Lung (tissue), 12 donors: ENCODE data around the gene SFTPB. TPM values are rescaled to one million over a fixed set of nuclear protein-coding genes. Genes with fewer than 3 reads are reported as not detected.

ENCODE experiments used
- ATAC-seq: fragments of 200-7000 bp; cut with Tn5 transposase; one replicate; pipeline ENCODE4 v1.9.1; 2020; ENCODE audit warnings: moderate number of reproducible peaks; ENCODE audit not compliant: insufficient read depth, low FRiP score
- DNase-seq, 3 donors: peaks; one replicate each; pipeline ENCODE4 v3.0.0-alpha.2; 2013 to 2017
- H3K27ac ChIP-seq, 2 donors: one replicate each; pipeline ENCODE4 v1.5.1; 2013; ENCODE audit warnings: mild to moderate bottlenecking in 2 of 2, moderate library complexity in 2 of 2, control low read depth in 1 of 2, inconsistent platforms in 1 of 2, low read depth in 1 of 2, low read length in 1 of 2
- H3K27me3 ChIP-seq, 3 donors: one replicate each; pipeline ENCODE4 v1.5.1; 2013; ENCODE audit warnings: low read length in 2 of 3; ENCODE audit not compliant: control insufficient read depth in 3 of 3, insufficient read depth in 3 of 3
- H3K36me3 ChIP-seq, 4 donors: one replicate each; pipeline ENCODE4 v1.5.1; 2013; ENCODE audit warnings: low read length in 4 of 4, mild to moderate bottlenecking in 1 of 4, moderate library complexity in 1 of 4; ENCODE audit not compliant: control insufficient read depth in 4 of 4, insufficient read depth in 4 of 4
- H3K4me1 ChIP-seq, 5 donors: one replicate each; pipeline ENCODE4 v1.5.1; 2013; ENCODE audit warnings: low read length in 5 of 5, mild to moderate bottlenecking in 2 of 5, moderate library complexity in 1 of 5; ENCODE audit not compliant: control insufficient read depth in 5 of 5, insufficient read depth in 5 of 5
- H3K4me3 ChIP-seq: one replicate; pipeline ENCODE4 v1.5.1; 2013; ENCODE audit warnings: mild to moderate bottlenecking, control low read depth, moderate library complexity
- H3K9ac ChIP-seq, 2 donors: one replicate each; pipeline ENCODE4 v1.5.1; 2013; ENCODE audit warnings: low read length in 2 of 2, control low read depth in 1 of 2; ENCODE audit not compliant: insufficient read depth in 1 of 2
- H3K9me3 ChIP-seq, 4 donors: one replicate each; pipeline ENCODE4 v1.5.1; 2013; ENCODE audit warnings: low read length in 3 of 4, mild to moderate bottlenecking in 1 of 4, moderate library complexity in 1 of 4; ENCODE audit not compliant: control insufficient read depth in 4 of 4, insufficient read depth in 3 of 4
- WGBS, 2 donors: extraction: QIAGEN DNeasy Blood & Tissue Kit; methylation state at CpG; one replicate each; pipeline ENCODE4 v1.1.7; 2013; 5-methylcytosine and 5-hydroxymethylcytosine counted together
- polyA plus RNA-seq, 2 donors: library from polyadenylated mRNA; stranded (reverse); fragments of 200-250 nt; gene quantifications; one replicate each; pipeline ENCODE4 v1.2.1, GENCODE V29; 2013
- total RNA-seq, 2 donors: library from RNA; depleted of rRNA in 1 of 2; stranded (reverse); fragments of >200 nt in 1 of 2; gene quantifications; one replicate each; pipeline ENCODE4 v1.2.1, GENCODE V29; 2014 to 2021
- TF ChIP-seq, protein P1 (sequence below): IDR thresholded peaks from 2 replicates; pipeline ENCODE4 v1.5.1; 2012; ENCODE audit warnings: mild to moderate bottlenecking; ENCODE audit errors: control extremely low read depth, extremely low read depth
- donor health status: control.
- donor health status: control.
- donor health status: Bipolar disorder and iron deficiency.
- donor health status: healthy.
- donor health status: DM: yes; HTN: yes; CAD: no.

SFTPB gene
- total and polyA plus RNA-seq, 4 donors: 6,615 to 19,115 (median 13,690) TPM

DNA sequence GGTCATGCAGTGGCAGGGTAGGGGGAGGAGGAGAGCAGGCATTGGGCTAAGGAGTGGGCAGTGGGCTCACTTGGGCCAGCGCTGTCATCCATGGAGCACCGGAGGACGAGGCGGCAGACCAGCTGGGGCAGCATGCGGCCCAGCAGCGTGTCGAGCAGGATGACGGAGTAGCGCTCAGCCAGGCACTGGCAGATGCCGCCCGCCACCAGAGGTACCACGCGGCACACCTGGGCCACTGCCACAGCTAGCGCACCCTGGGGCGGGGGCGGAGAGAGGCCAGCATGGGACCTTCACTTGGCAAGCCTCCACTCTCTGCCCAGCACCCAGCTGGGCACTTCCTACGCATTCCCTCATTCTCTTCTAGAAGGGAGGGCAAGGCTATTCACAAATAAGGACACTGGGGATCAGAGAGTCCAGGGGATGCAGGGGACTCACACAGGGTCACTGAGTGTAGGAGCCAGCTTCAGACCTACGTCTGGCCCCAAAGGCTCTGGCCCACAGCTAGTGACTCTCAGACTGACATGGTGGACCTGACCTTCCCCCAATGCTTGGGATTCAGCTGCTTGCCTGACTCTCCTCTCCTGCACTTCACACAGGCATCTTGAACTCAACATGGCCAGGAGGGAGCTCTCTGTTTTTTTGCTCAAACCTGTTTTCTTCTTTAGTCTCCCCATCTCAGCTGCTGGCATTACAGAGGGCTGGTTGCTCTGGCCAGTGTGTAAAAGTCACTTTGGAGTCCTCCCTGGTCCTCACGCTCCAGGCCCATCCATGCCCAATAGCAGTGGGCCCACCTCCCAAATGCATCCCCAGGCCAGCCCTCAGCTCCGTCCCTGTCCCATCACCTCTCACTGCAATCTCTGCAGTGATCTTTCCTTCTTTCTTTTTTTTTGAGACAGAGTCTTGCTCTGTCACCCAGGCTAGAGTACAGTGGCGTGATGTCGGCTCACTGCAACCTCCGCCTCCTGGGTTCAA lies 4.1 kb downstream of the SFTPB start:
- DNase-seq (no peak), ATAC-seq (no peak)
- H3K9me3 ChIP-seq: no peaks in the 10 kb centered on the region
- TF ChIP-seq, protein P1, sequence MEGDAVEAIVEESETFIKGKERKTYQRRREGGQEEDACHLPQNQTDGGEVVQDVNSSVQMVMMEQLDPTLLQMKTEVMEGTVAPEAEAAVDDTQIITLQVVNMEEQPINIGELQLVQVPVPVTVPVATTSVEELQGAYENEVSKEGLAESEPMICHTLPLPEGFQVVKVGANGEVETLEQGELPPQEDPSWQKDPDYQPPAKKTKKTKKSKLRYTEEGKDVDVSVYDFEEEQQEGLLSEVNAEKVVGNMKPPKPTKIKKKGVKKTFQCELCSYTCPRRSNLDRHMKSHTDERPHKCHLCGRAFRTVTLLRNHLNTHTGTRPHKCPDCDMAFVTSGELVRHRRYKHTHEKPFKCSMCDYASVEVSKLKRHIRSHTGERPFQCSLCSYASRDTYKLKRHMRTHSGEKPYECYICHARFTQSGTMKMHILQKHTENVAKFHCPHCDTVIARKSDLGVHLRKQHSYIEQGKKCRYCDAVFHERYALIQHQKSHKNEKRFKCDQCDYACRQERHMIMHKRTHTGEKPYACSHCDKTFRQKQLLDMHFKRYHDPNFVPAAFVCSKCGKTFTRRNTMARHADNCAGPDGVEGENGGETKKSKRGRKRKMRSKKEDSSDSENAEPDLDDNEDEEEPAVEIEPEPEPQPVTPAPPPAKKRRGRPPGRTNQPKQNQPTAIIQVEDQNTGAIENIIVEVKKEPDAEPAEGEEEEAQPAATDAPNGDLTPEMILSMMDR: no peak
- peak overlapping the region; percentile 46 for H3K4me3 ChIP-seq
- peaks cover 0 to 16% (median 0%) of the 10 kb centered on the region in 5 donors for H3K4me1 ChIP-seq
- H3K27ac ChIP-seq: peak overlapping the region in 1 of 2 donors; percentile 91
- 82 to 86% methylated on average over 23 of the region's 23 CpGs for WGBS, 2 donors
- H3K9ac ChIP-seq: no peak overlapping the region
- no peaks in the 10 kb centered on the region for H3K27me3 ChIP-seq
- H3K36me3 ChIP-seq: peaks cover 0 to 23% (median 2%) of the 10 kb centered on the region in 4 donors

DNA sequence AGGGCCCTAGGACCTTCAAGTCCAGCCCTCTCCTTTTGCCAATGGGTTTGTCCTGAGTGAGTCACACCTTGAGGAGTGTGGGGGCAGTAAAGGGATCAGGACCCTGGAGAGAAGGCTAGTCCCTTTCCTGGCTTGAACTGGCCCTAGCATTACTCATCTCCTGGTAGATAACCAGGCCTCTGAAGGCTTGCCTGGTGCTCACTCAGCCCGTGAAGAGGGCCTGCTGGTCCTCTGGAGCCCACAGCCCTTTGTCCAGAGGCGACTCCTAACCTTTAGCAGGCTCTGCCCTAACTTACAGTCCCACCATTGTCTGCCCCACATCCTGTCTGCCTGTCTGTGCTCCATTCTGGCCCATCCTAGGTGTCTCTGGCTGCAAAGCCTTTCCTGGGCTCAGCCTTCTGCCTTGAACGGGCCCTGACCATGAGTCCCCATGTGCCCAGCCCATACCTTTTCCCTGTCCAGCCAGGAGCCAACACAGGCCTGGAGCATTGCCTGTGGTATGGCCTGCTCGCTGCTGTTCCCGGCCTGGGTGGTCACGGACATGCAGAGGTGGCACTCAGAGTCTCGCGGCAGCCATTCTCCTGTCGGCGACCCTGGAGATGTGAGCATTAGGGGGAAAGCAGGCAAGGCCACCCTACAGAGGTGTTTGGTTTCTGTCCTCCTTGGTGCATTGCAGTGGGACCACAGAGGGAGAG lies 5.0 kb downstream of the SFTPB start:
- Histone ChIP-seq H3K9ac (no peak overlapping the region), H3K9me3 (no peaks in the 10 kb centered on the region), H3K4me3 (peak overlapping the region; percentile 46), H3K36me3 (peaks cover 0 to 25% (median 2%) of the 10 kb centered on the region in 4 donors), H3K27me3 (no peaks in the 10 kb centered on the region), H3K27ac (peak overlapping the region in 1 of 2 donors; percentile 91), H3K4me1 (peaks cover 0 to 17% (median 0%) of the 10 kb centered on the region in 5 donors)
- DNase-seq (no peak), ATAC-seq (peak; percentile 1)
- WGBS, 2 donors: 67 to 91% methylated on average over 10 of the region's 10 CpGs
- TF ChIP-seq, protein P1: no peak

DNA sequence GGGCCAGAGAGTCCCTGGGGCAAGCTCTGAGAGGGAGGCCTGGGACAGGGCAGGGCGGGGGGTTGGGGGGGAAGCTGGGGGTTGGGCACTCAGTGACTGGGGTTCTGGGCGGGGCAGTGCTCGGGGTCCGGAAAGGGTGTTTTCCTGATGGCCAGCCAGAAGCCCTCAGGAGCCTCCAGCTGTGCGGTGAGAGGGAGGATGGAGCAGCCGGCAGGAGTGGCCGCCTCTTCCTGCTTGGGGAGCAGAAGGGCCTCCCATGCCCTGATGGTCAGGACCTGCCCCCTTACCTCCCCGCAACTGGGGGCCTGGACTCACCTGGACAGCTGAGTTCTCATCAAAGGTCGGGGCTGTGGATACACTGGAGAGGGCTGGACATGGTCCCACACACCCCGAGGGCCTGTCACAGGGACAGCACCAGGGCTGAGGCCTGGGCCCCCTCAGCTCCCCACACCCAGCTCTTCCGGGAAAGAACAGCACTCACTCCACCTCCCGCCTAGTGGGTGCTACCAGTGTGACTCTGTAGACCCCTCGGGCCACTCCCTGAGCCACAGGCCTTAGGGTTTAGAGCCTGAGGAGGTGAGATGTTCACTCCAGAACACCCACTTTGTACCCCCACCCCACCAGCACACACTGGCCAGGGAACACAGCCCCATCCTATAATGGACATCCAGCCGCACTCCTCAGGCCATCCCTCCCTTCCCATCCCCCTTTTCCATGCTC lies 6.7 kb downstream of the SFTPB start:
- no peak for DNase-seq
- peaks cover 0 to 21% (median 2%) of the 10 kb centered on the region in 4 donors for H3K36me3 ChIP-seq
- H3K9ac ChIP-seq: no peak overlapping the region
- ATAC-seq: no peak
- H3K4me3 ChIP-seq: no peak overlapping the region
- TF ChIP-seq, protein P1: no peak
- H3K4me1 ChIP-seq: peaks cover 0 to 17% (median 0%) of the 10 kb centered on the region in 5 donors
- 47 to 52% methylated on average over 13 to 14 of the region's 14 CpGs for WGBS, 2 donors
- no peaks in the 10 kb centered on the region for H3K9me3 ChIP-seq
- peak overlapping the region; percentile 38 to 89 for H3K27ac ChIP-seq
- H3K27me3 ChIP-seq: no peaks in the 10 kb centered on the region
